ENCODE results near the gene MMP7.

The MMP7 gene, protein sequence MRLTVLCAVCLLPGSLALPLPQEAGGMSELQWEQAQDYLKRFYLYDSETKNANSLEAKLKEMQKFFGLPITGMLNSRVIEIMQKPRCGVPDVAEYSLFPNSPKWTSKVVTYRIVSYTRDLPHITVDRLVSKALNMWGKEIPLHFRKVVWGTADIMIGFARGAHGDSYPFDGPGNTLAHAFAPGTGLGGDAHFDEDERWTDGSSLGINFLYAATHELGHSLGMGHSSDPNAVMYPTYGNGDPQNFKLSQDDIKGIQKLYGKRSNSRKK

DNA sequence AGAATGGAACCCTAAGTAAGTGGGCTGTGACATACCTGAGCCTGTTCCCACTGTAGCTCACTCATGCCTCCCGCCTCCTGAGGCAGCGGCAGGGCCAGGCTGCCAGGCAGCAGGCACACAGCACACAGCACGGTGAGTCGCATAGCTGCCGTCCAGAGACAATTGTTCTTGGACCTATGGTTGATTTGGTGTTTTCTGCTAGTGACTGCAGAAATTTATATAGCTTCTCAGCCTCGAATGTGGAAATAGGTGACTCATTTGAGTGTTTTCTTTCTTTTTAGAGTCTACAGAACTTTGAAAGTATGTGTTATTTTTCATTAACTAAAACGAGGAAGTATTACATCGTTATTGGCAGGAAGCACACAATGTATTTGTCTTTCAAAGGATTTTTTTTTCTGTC lies at the start of gene MMP7:
Gene MMP7, minus strand, starts transcription at position 190 of the 400 bp plus-strand sequence. Its CDS starts 47 bp downstream, at position 143.
- no peak for DNase-seq

DNA sequence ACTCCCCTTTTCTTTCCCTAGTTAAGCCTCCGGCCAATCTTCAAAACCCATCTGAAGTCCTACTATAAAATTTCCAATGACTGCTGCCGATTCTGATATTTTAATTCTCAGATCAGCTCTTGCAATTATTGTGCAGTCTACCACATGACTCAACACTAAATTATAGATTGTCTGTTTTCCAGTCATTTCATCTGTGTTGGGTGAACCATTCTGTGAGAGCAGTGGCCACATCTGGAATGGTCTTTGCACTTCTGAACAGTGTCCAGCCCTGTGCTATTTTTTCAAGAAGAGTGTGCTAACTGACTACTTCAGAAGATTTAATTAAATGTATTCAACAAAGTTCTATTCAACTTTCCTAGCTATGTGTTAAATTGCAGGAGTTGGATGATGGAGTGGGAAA lies 47.2 kb upstream of the MMP7 start:
- DNase-seq = no peak

DNA sequence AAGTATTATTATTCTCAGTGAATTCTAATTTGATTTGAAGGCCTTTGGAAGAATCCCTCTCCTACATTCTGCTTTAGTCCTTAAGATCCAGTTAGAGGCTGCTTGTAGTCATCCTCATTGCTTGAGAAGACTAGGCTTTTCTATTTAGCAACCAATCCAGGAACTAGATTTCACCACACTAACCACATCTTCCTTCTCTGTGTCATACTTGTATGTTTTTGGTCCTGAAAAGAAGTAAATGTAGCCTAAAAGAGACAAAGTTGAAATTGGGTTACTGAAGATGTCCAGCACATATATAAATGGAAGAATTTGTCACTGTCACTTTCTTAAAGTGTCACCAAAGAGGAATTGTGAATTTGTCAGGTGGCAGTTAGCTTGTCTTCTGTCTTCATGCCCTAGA lies 46.6 kb upstream of the MMP7 start:
- DNase-seq = no peak

GRCh38 chr11:102576350-102576749 lies 45.8 kb upstream of the MMP7 start:
- no peak for DNase-seq

- no peak for DNase-seq
Measured at GRCh38 chr11:102575012-102575411, 44.5 kb upstream of the MMP7 start.

- no peak for DNase-seq
Measured at GRCh38 chr11:102573851-102574250, 43.3 kb upstream of the MMP7 start.

DNA sequence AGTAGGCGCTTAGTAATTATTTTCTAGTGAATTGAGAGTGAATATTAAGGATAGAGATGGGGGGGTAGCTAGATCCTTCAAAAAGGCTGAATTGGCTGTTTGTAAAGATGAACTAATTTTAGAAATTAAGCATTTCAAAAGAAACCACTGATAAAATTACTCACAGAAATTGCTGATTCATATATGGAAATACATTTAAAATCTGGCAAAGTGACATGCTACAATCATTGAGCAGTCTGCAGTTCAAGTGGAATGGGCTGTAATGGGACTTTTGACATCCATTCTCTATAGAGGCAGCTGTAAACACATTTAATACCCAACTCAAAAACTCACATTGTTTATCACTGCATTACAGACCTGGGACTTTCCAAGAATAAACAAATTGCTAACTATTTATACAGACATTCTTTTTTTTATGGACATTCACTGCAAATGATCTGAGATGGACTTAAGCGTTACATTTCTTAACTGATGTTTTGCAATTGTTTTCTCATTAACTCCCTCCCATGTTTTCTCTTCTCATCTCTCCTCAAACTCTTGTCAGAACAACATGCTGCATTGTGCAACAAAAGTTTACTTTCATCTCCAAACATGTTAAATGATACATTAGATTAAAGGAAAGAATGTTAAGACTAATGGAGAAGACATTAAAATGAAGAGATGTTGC lies 42.1 kb upstream of the MMP7 start:
- no peak for DNase-seq

DNA sequence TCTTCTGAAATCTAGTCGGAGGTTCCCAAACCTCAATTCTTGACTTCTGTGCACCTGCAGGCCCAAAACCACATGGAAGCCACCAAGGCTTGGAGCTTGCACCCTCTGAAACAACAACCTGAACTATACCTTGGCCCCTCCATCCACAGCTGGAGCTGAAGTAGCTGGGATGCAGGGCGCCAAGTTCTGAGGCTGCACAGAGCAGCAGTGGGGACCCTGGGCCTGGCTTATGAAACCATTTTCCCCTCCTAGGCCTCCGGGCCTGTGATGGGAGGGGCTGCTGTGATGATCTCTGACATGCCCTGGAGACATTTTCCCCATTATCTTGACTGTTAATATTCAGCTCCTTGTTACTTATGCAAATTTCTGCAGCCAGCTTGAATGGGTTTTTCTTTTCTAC lies 38.3 kb upstream of the MMP7 start:
- DNase-seq = no peak

DNA sequence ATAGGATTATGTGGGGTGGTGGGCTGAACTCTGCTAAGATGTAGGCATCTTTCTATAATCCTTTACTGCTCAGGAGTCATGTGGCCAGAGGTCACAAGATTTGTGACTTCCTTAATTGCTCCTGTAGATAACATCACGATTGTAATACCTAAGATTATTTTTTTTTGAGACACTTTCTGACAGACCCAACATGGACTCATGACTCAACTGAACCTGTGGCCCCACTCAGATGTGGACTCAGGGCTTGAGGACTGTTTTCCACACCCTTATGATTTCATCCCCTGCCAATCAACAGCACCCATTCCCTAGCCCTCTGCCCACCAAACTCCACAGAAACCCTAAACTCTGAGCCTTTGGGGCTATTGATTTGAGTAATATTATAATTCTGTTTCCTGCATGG lies 35.6 kb upstream of the MMP7 start:
- DNase-seq = no peak

- DNase-seq = no peak
Measured at GRCh38 chr11:102564110-102564509, 33.6 kb upstream of the MMP7 start.

- no peak for DNase-seq
Measured at GRCh38 chr11:102561636-102562035, 31.1 kb upstream of the MMP7 start.

DNA sequence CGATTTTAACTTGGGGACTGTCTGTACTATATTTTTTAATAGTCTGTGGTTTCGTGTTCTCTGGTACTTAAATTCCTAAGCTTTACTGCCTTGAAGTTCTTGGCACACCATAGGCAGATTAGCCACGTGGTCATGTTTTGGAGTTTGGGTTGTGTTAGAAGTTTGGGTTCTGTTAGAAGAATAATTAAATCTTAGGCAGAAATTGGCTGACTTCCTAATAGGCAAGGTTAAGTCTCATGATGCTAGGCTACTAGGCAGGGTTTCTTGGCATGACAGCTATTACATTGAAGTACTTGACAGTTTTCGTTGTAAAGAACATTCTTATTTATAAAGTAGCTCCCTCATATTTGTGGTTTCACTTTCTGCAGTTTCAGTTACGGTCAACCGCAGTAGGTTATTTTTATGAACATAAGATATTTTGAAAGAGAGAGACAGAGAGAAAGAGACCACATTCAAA lies 30.0 kb upstream of the MMP7 start:
- DNase-seq = no peak

DNA sequence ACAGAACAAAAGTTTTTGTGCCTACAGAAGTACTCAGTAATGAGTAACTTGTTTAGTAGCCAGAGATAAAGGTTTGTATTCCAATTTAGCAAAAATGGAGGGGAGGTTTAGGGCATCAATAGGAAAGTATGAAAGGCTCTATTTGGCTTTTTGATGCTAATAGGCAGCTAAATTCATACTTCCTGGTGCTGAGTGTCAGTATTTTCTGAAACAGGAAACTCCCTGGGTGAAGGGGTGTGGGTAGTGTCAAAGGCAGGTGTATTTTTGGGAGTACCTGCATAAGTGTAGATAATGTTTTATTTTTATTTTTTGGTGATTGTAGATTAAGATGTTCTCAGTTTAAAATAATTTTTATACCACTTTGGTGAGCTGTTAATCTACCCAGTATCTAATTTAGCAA lies 29.3 kb upstream of the MMP7 start:
- DNase-seq = no peak

DNA sequence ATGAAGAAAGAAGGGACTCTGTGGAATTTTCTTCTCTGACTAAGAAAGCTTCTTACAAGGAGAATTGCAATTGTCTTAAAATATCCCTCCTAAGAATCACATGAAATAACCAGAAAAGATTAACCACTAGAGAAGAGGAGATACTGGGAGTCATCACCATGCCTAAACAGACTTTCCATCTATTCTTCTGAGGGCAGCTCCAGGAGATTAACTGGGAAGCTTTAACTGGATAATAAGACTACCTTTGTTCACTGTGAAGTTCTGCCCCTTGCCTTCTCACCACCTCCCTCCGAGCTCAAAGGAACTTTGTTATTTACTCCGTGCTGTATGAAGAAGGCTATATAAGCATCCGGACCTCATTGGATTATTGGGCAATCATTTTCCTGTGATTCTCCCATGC lies 24.5 kb upstream of the MMP7 start:
- no peak for DNase-seq

DNA sequence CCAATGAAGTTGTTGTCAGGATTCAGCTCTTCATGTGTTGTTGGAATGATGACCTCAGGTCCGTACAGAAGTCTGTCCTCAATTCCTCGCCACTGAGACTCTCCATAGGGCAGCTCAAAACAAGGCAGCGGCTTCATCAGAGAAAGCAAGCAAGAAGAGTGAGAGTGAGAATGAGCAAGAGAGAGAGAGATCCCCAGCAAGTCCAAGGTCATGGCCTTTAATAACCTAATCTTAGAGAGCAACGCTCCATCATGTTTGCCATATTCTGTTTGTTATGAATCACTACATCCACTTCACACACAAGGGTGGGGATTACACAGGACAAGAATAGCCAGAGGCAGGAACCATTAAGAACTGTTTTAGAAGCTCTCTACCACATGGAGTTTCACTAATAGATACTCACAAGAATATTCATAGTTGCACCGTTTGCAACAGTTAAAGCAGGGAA lies 23.3 kb upstream of the MMP7 start:
- no peak for DNase-seq

GRCh38 chr11:102552447-102553194 lies 22.1 kb upstream of the MMP7 start:
- no peak for DNase-seq

- DNase-seq = no peak
Measured at GRCh38 chr11:102552020-102552419, 21.5 kb upstream of the MMP7 start.

DNA sequence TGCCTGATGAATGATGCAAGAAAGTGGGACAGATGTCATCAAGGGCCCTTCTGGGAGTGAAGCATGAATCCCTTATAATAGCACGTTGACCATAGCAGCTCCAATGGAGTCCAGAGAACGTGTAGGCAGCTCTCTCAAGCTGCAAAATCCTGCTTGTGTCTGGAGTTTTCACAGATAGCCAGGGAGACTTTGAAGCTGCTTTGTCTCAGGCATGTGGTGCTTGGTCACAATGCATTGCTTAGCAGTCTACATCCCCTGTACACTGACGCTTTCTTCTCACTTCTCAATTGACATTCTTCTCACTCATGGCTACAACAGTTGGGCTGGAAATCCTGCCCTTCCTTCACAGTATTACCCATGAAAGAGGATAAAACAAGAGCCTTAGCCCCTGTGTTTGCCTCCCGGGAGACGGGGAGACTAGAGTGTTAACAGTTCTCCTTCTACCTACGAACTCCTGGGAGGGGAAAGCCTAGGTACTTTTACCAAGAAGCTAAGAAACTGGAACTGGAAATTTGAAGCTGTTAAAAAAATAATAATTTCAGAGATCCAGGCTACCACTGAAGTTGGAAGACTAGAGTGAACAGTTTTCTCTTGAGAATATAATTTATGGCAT lies 20.7 kb upstream of the MMP7 start:
- DNase-seq = no peak

DNA sequence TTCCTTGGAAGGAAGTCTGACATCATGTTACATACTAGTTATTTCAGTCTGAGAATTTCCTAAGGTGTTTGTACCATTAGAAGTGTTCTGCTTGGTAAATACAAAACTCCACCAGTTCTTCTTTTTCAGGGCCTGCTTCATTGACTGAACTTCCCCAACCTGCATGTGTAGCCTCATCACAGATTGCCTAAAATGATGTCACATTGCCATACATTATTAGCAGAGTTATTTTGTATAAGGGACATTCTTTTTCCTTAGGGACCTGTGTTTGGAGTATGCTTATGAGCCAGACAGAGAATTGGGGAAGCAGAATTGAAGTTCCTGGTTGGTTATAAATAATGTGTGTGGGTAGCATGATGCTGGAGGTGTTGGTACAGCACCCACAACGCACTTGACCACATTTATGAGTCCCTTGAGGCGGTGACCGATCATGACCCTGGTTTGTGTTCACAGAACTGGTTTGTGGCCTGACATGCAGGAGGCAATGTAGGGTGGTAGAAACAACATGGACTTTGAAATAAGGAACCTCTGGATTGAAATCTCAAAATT lies 16.4 kb upstream of the MMP7 start:
- DNase-seq = no peak

DNA sequence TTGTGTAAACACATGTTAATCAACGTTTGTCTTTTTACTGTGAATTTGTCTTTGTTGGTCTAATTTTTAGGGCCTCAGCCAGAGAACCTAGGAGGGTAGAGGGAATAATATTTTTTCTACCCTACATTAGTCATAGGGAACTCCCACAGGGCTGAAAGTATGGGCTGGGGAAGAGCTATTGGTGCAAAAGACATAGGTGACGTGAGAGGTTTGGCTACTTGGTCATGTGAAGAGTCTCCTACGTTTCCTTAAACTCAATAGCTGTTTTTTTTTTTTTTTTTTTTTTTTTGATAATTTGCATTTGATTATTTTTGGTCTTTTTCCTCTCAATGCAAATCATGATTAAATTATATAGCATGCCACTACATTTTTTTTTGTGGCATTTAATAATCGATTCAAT lies 15.9 kb upstream of the MMP7 start:
- no peak for DNase-seq

DNA sequence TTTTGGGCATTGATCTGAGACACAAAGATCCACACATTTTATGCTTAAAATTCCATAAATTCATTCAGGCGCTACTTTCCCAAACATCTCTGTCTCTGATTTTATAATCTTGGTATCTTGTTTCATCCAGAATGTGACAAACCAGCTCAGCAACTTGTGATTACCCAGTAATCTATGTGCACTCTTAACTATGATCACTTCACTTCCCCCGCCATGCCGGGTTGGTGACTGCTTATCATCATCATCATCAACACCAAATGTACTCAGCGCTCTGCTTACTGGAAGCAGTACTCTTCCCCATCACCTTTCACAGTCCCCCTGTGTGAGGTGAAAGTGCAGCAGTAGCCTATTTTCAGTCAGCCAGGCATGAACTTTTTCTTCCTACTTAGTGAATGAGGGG lies 15.2 kb upstream of the MMP7 start:
- DNase-seq = no peak

DNA sequence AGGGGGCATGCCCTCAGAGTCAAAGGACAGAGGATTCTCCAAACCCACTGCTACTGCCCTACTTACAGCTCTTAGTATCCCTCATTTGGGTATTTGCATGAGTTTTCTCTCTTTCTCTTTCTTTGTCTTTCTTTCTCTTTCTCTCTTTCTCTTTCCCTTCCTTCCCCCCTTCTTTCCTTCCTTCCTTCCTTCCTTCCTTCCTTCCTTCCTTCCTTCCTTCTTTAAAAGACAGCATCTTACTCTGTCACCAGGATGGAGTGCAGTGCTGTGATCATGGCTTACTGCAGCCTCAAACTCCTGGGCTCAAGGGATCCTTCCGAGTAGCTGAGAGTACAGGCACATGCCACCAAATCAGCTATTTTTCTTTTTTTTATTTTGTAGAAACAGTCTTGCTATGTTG lies 14.0 kb upstream of the MMP7 start:
- DNase-seq = no peak

DNA sequence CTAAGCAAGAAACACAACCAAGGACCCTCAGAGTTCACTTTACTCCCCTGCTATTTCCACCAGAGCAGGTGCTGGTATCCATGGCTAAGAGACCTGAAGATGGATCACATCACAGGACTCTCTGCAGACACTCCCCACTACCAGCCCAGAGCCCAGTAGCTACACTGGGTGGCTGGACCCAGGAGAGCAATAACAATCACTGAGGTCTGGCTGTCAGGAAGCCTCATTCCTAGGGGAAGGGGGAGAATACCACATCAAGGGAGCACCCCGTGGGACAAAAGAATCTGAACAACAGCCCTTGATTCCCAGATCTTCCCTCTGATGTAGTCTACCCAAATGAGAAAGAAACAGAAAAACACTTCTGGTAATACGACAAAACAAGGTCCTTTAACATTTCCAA lies 9.0 kb upstream of the MMP7 start:
- no peak for DNase-seq

All from activated CD4-positive, alpha-beta T cell treated with anti-CD3 and anti-CD28 coated beads, Interleukin-2, amount 50 U/mL, for 1 hour (primary cell).